GM18511 (cell line): ENCODE measurements around the gene MACROD2.

Experiments
- ATAC-seq: cut with Tn5 transposase; IDR thresholded peaks from one replicate; pipeline ENCODE4 v1.9.1; 2021; ENCODE audit warnings: mild to moderate bottlenecking, moderate library complexity; ENCODE audit not compliant: unreplicated experiment

The MACROD2 gene

DNA sequence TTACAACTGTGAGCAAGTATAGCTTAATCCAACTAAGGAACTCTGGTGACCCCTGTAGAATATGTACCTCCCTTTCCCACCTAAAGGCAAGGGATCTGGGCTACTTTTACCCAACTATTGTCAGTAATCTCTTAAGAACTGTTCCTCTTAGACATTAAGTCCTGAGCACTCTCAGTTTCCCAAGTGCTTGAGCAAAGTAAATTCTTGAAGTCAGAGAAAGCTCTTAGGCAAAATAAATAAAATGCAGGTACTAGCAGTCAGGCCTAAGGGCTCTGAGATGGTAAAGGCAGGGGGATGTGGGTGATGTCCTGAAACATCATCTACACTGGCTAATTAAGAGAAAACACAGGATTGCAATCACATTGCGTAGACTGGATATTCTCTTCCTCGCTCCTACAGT, 788.5 kb downstream of the MACROD2 start:
- no peak for ATAC-seq

GRCh38 chr20:14785065-14785743, 789.9 kb downstream of the MACROD2 start:
- no peak for ATAC-seq

- ATAC-seq, result no peak
These were observed 794.9 kb downstream of the MACROD2 start for GRCh38 chr20:14790190-14790589.

GRCh38 chr20:14790771-14791620, 795.7 kb downstream of the MACROD2 start:
- ATAC-seq, result no peak

GRCh38 chr20:14792915-14793314, 797.6 kb downstream of the MACROD2 start:
- no peak for ATAC-seq

GRCh38 chr20:14799545-14800216, 804.4 kb downstream of the MACROD2 start:
- no peak for ATAC-seq

- no peak for ATAC-seq
These were observed 805.5 kb downstream of the MACROD2 start for GRCh38 chr20:14800707-14801425.

DNA sequence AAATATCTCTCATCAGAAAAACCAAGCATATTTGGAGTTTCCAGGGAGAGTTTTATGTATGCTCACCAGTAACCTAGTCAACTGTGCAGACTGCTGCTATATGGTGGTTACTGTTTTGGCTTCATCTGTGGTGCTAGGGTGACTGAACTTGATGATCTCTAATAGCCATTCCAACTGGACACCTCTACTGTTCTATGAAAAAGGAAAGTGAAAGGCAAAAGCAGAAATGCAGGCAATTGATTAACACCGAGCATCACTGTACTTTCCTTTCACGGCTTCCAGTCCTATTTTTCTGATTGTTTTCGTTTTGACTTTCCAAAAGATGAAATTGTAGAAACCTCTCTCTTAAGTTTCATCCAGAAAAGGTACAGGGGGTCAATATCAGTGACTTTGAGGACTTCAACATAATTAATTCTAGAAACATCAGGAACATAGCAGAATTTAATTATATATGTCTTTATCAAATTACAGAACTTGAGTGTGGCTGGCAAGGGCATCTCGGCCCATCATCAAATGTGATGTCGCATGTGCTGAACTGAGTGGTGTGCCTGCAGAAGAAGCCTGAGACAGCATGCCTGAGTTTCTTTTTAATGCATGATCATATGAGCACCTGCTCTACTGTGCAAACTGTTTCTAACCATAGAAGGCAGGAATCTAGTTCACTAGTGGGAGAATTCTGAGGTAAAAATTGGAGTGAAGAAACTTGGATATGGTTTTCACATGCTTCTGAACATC, 806.4 kb downstream of the MACROD2 start:
- peak; percentile 87 for ATAC-seq

- ATAC-seq, result no peak
These were observed 811.9 kb downstream of the MACROD2 start for GRCh38 chr20:14807224-14807623.

GRCh38 chr20:14815340-14815739, 820.0 kb downstream of the MACROD2 start:
- no peak for ATAC-seq

GRCh38 chr20:14816471-14816870, 821.2 kb downstream of the MACROD2 start:
- ATAC-seq, result no peak

DNA sequence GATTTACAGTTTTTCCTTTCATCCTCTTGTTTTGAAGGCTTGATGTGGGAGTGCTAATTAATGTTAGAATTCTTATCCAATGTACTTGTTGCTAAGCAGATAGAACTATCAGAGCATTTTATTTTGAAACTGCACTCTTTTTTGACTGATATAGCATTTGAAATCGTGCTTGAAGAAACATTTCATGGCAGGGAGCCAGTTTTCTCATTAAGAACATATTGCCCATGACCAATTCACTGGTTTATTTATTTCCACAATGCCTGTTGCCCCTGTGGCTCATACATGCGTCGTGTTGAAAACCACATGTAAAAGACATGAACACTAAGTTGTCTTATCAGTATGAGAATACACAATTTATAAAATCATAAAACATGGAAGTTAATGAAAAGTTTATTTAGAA, 821.8 kb downstream of the MACROD2 start:
- no peak for ATAC-seq

DNA sequence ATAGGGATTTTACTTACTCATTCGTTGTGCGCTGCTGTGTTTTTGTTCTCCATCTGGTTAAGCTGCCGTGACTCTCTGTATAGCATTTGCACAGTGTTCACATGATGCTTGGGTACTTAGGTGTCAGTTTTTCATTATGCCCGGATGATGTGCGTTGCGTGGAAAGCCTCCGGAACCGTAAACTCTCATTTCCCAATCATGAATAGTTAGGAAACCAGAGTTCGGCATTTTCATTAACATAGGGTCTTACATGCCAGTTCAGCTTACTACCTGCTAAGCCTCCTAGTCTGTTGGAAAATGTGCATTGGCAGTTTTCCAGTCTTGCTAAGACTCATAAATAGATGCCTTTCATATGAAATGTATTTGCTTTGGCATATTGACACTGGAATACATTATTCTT, 825.5 kb downstream of the MACROD2 start:
- no peak for ATAC-seq

GRCh38 chr20:14821251-14821650, 825.9 kb downstream of the MACROD2 start:
- ATAC-seq, result no peak

DNA sequence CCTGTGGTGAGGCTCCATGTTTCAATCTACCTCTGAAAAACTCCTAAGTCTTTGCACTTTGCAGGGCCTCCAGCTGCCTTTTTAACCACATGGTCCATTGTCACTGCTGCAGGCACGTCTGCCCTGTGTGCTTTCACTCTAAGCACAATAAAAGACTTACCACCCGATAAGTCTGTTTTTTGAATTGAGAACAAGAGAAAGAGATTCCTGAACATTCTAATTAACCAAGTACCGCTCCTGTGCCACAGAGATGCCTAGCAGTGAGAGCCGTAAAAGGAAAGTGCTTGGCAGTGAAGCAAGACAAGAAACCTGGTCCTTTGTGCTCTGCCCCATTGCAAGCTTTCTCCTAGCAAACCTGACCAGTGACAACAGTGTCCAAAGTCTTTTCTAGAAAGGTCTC, 829.7 kb downstream of the MACROD2 start:
- ATAC-seq, result no peak

DNA sequence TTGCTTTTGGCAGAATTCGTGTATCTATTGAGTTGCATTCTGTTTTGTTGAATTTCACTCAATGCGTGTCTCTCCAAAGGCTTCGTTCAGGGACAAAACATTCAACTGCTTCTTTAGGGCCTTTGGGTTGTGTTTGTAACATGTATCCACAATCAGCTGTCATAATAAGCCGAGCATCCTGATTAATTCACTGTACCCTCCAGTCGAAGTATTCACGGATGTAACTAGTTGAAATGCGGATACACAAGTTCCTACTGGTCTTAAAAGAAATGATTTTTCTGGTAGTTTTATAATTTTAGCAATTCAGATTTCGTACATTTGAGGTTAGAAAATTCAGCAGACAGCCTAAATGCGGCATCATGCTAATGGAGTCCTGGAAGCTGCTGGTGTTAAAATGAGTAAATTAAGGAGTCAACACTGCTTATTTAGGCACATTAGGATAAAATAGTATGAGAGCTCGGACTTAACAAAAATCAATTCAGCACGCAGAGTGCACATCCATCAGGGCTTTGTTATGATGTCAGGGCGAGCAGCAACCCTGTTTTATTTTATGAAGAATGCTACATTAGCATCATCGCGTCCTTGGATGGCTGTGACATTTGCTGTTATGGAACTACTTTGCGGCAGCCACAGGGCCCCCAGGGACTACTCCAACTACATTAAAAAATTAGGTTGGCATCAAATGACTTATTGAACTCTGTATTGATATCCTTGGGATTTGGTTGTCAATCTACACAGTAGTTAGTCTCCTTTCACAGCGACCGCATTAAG, 831.4 kb downstream of the MACROD2 start:
- ATAC-seq, result no peak

- no peak for ATAC-seq
These were observed 833.1 kb downstream of the MACROD2 start for GRCh38 chr20:14828459-14828858.

DNA sequence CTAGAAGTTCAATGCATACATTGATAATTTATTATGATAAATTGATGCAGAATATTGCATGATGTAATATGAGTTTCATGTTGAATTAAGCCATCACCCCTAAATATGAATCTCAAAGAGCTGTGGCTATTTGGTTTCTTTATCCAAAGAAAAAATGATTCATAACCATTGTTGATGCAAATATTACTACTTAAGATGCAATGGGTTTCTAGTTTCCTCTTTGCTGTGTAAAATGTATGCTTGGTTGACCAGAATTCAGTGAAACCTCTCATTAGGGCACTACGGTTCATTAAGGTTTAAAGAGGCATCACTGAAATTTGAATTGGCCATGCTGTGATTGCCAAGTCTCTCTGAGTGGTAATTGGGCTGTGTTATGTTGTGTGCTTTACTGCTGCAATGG, 834.6 kb downstream of the MACROD2 start:
- ATAC-seq, result peak; percentile 67

DNA sequence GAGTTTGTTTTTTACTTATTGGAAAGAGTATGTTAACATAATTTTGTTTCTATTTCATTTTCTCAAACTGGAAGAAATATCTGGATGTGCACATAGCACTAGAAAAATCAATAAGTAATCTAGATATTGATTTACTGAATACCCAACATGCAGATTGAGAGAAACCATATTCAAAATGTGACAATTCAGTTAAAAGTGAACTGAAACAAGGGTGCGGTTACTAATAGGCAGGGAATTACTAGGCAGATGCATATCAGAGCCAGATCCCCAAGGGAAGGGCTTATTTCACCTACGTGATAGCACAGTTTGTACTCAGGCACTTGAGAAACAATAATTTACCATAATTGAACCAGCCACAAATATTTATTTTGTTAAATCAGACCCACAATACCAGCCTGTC, 835.1 kb downstream of the MACROD2 start:
- ATAC-seq, result peak; percentile 83

DNA sequence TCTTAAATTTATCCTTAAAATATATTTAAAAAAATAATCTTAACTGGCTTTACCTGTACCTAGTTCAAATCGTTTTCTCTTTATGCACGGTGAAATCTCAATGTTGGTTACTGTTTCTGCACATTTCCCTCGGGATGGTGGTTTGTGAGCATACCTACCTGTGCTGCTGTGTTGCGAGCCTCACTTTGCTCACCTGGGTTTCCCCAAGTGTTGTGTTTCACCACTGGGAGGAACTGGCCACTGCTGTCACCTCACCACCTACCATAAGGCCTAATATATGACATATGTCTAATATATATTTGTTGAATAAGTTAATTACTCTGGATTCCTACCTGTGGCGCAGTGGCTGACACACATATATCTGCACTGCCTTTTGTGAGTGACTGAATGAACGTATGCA, 835.6 kb downstream of the MACROD2 start:
- peak; percentile 19 for ATAC-seq
